SKM-1 treated with dmso at 0.1 percent for 144 hours (cell line): ENCODE data around the gene NEU3.
A peak's percentile ranks its signal among the peaks of the same experiment; 100 is the strongest.
"Not testable (repeated sequence)": the region's sequence is repeated elsewhere in the genome, so short reads cannot be mapped to it uniquely, and the experiment has no call there.

ENCODE experiments used
- DNase-seq: peaks from one replicate; lab custom pipeline; 2025; ENCODE audit not compliant: unreplicated experiment; lab: John Stamatoyannopoulos, UW

NEU3 gene, protein sequence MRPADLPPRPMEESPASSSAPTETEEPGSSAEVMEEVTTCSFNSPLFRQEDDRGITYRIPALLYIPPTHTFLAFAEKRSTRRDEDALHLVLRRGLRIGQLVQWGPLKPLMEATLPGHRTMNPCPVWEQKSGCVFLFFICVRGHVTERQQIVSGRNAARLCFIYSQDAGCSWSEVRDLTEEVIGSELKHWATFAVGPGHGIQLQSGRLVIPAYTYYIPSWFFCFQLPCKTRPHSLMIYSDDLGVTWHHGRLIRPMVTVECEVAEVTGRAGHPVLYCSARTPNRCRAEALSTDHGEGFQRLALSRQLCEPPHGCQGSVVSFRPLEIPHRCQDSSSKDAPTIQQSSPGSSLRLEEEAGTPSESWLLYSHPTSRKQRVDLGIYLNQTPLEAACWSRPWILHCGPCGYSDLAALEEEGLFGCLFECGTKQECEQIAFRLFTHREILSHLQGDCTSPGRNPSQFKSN

DNA sequence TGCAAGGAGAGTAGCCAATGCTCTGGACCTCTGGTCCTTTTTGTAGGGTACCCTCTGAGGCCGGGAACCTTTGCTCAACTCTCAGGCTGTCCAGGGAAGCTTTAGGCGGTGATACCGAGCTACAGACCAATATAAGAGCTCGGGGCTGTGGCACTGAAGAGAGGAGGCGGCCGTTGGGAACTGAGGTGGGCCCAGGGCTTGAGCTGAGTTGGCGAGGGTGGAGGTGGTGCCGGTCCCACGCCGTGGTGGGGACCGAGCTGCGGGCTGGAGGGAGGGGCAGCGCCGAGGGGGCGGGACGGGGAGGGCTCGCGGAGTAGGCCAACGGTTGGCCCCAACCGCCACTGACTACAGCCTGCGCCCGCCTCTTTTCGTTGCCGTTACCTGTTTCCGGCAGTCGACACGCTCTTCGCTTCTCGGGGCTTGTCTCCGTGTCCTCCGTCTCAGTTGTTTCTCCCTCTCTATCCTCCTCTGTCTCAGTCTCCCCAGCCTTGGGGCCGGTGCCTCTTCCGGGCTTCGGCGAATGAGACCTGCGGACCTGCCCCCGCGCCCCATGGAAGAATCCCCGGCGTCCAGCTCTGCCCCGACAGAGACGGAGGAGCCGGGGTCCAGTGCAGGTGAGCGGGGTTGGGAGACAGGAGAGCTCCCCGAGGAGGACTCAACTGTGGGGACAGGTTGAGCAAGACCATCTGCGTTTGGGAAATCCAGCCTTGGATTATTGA is at the start of gene NEU3:
TSS of gene NEU3 (plus strand) at position 393 of the 719 bp plus-strand sequence. CDS start at position 521, 128 bp downstream.
- DNase-seq: peak; percentile 80

DNA sequence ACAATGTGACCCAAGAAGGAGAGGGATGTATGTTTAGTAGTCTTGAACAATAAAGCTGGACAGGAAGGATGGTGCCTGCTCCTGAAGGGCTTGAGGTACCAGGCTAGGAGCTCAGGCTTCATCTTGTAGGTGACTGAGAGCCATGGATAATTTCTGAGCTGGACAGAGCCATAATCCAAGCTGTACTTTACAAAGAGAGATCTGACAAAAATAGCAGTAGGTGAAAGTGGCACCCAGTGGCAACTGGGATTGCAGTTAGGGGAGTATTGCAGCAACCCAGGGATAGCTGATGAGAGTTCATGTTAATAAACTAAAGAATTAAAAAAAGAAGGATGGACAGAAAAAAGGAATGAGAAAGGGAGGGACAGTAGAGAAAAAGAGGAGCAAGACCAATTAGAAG is 47.2 kb upstream of the NEU3 start:
- no peak for DNase-seq

DNA sequence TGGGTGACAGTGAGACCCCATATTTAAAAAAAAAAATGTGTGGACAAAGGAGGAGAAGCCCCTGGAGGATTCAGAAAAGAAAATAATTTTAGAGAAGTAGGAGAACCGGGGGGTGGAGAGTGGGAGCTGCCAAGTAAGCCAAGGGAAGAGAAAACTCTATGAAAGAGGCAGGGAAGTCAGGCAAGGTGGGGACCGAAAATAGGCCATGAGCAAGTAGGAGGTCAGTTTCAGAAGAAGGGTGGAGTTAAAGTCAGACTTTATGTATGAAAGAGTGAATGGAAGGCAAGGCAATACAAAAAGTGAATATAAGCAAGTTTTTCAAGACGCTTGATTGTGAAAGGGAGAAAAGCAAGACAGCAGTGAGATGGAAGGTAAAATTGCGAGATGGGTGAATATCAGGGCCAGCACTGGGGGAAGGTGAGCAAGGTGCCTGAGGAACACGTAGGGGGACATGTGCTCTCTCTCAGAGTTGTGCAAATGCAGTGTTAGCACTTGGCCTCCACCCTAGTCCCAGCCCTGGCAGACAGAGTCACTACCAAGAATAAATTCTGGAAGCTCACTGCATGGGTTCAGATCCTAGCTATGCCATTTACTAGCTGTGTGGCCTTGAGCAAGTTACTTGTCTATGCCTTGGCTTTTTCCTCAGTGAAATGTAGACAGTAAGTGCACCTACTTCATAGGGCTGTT is 46.5 kb upstream of the NEU3 start:
- DNase-seq: no peak

DNA sequence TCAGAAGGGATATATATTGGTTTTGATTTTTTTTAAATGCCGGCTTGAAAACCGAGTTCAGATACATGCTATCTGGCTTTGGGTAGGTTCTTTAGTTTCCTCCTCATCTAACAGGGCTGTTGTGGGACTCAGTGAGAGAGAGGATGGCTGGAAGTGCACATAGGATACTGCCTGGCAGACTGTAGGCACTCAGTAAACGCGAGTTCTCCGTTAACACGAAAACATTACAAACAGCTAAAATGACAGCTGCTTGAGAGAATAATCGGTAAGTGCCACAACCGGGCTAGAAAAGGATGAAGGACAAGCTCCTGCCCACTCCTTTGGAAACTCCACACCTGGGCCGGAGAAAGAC is 40.2 kb upstream of the NEU3 start:
- DNase-seq: no peak

DNA sequence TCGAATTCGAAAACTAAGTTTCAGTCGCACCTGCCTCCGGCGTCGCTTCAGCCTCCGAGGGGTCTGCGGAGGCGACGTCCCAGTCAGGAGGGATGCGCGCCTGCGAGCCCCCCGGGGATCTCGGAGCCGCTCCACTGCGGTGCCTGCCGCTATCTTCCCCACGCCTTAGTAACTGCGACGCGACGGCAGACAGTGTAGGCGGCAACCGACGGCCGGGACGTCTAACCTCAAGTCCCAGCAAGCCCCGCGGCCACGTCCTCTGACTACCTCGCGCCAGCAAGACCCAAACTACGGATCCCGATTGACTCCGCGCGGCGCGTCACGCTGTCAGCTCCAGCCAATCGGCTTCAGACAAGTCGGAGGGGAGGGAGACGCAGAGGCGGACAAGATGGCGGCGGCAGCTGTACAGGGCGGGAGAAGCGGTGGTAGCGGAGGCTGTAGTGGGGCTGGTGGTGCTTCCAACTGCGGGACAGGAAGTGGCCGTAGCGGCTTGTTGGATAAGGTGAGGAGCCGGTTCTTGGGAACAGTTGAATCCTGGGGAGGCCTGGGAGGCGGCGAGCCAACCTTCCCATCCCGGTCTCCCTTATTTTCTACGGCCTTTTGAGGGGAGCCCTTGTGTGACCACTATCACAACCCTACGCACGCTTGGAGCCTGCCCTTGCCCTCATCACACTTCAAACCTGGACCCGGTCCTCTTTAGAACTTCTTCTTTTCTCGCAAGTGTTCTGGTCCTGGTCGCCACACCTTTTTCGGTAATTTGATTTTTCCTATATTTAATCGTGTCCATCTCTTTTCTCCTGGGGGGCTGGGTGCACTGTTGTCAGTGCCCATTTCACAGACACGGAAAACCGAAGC is 39.6 kb upstream of the NEU3 start, which contains the start of the genes SPCS2 and XRRA1:
TSS of gene SPCS2 (plus strand) at position 369 of the 855 bp plus-strand sequence. CDS start at position 389, 20 bp downstream.
TSS of gene XRRA1 (minus strand) at position 194 of the 855 bp plus-strand sequence. CDS start 8,213 bp downstream, outside the sequence.
- peak; percentile 97 for DNase-seq

DNA sequence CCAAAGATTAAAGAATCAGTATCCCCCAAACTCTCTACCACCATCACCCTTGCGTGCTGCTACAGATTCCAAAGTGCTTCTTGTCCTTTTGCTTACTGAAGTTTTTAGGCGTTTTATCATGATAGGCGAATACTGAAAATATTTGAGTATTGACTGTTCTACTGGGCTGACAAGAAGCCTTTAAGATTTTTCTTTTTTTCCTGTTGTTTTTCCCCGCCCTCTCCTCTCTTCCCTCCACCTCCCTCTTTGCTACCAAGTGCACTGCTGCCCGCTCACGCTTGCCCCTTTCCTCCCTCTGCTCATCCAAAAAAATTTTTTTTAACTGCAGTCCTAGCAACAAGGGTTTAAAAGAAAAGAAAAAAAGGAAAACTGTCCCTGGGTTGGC is 39.0 kb upstream of the NEU3 start:
- no peak for DNase-seq

DNA sequence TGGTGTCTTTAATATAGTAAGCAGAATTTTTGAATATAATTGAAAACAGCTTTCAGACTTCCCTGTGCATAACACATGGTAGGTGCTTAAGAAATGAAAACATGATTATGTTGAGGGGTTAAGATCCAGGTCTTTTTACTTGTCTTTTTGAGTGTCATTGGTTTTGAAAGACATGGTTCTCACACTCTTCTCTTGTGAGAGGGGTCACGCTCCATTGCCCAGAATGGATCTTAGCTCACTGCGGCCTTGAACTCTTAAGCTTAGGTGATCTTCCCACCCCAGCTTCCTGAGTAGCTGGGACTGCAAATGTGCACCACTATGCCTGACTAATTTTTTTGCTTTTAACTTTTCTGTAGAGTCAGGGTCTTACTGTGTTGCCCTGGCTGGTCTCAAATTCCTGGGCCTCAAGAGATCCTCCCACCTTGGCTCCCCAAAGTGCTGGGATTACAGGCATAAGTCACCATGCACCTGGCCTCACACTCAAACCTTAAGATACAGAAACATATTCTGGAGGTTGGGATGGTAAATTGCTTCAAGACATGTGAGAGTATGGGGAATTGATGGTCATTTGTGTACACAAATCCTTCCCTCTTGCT is 38.3 kb upstream of the NEU3 start:
- DNase-seq: no peak

DNA sequence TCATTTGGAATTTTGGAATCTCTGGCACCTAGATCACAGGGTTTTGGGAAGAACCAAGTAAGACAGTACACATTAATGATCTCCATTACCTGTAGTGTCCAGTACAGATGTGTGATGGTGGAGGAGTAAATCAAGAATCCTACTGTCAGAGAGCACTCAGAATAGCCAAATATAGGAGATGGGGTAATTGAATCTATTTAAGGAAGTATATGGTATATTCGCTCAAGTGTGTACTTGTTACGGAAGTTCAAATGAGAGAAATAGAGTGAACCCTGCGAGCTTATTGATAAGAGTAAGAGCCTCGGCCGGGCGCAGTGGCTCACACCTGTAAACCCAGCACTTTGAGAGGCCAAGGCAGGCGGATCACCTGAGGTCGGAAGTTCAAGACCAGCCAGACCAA is 37.5 kb upstream of the NEU3 start:
- no peak for DNase-seq

DNA sequence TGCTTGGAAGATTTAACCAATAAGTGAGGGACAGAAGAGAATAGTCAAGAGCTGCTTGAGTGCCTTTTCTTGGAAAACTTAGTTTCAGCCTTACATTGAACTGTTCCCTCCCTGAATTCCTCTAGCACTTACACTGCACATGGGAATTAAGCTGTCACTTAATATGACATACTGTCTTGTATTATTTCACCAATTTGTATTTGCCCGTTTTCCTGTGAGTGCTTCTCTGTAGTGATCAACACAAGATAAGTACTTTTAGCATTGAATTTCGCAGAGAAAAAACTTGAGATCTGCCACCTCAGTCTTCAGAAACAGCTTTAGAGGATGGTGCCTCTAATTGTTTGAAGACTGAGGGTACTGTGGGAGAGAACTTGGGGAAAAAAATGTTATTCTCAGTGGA is 36.0 kb upstream of the NEU3 start:
- no peak for DNase-seq

DNA sequence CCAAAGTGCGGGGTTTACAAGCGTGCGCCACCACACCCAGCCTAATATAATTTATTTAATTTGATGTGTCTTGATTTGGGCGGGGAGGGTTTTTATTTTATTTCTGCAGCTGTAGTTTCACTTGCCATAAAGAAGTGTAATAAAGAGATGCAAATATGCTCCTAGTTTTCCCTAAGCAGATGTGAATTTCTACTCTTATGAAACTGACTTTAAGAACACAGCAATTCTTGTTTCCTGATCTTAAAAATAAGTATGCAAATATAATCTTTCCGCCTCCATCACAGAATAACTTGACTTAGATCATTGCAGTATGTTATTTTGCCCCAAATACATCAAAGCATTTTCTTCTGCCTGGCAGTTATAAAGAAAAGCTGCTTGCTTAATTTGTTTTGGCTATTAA is 35.3 kb upstream of the NEU3 start:
- DNase-seq: no peak

DNA sequence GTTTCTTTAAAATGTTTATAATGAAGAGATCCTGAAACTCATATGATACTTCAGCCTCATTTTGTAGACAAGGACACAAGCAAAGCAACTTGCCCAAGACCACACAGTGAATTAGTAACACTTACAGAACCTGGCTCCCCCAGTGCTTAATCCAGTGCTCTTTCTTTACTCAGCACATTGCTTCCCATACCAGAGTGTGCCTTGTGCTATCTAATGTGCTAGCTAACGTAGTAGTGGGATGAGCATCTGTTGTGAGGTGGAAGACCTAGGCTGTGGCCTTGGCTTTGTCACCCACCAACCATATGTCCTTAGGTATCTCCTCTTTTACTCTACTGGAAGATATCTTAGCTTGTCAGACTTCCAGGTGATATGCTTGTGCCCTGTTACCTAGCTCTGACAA is 34.5 kb upstream of the NEU3 start:
- DNase-seq: no peak

DNA sequence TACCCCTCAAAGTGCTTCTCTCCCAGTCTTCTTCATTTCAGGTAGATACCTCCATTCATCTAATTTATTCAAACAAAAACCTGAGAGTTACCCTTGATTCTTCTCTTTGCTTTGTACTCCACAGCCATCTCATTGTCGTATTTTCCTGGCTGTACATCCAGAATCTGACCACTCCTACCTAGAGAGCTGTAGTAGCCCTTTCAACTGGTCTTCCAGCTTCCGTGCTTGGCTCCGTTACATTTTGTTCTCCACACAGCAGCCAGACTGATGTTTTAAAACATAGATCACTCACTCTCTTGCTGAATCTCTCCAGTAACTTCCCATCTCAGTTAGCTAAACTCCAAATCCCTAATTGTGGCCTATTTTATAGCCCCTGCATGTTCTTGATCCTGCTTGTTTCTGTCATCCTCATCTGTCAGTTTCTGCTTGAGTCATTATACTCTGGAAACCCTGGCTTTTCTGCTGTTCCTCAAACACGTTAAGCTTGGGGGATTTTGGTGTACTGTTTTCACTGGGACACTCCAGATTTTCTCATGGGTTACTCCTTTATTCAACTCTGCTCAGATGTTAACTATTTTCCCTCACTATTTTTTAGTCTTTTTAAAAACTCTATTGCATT is 32.2 kb upstream of the NEU3 start:
- DNase-seq: no peak

DNA sequence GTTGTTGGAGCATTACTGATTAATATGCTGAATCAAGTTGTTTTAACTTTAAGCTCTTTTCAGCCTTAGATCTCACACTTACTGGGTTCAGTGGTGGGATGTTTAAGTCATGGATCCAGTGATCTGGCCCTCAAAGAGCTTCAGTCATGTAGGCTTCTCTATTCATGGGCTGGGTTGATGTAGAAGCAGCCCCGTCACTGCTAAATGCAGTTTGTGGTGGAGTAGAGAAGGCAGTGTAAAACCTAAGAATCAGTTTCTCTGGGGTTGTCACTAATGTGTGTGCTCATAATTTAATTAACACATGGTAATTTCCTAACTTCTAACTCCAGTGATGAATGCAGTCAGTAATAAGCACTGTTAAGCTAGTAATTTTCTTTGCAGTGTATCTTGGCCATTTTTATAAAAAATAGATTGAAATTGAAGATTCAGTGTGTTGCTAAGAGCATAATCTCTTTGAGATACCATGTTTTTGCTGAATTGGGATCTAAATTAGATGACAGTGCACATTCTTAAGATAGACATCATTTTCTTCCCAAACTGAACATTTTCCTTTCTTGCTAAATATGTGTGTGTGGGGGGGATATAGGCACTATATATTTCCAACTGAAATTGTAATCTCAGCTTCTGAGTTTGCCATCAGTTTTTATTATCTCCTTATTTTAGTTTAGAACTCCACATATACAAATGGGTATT is 30.6 kb upstream of the NEU3 start:
- DNase-seq: no peak

DNA sequence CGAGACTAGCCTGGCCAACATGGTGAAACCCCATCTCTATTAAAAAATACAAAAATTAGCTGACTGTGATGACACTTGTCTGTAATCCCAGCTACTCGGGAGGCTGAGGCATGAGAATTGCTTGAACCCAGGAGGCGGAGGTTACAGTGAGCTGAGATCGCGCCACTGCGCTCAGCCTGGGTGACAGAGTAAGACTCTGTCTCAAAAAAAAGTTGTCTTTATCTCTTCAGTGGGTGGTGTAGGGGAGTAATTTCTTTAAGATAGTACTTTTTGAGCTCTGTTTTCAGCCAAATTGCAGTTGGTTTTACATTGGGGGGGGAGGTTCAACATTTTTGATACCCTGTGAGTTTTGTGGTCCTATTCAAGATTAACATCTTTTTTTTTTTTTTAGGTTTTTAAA is 28.6 kb upstream of the NEU3 start:
- not testable (repeated sequence) for DNase-seq

DNA sequence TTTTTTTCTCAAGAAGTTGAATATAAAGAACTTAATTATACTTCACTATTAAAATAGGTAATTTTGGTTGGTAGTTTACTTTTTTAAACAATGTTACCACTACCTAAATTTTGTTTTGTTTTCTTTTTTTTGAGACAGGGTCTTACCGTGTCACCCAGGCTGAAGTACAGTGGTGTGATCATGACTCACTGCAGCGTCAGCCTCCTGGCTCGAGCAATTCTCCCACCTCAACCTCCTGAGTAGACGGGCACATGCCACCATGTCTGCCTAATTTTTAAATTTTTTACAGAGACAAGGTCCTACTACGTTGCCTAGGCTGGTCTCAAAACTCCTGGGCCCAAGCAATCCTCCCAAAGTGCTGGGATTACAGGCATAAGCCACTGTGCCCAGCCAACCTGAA is 22.1 kb upstream of the NEU3 start:
- DNase-seq: no peak

DNA sequence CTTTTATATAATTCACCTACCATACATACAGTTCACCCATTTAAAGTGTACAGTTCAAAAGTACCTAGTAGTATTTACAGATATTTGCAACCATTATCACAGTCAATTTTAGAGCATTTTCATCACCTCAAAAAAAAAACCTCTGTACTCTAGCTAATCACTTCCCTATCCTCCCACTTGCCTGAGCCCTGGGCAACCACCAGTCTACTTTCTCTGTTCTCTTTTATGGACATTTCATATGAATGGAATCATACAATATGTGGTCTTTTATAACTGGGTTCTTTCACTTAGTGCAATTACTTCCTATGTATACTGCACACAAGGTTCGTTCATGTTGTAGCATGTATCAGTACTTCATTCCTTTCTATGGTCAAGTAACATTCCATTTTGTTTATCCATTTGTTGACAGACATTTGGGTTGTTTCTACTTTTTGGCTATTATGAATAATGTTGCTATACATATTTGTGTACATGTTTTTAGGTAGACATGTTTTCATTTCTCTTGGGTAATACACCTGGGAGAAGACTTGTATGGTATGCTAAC is 17.8 kb upstream of the NEU3 start:
- no peak for DNase-seq

DNA sequence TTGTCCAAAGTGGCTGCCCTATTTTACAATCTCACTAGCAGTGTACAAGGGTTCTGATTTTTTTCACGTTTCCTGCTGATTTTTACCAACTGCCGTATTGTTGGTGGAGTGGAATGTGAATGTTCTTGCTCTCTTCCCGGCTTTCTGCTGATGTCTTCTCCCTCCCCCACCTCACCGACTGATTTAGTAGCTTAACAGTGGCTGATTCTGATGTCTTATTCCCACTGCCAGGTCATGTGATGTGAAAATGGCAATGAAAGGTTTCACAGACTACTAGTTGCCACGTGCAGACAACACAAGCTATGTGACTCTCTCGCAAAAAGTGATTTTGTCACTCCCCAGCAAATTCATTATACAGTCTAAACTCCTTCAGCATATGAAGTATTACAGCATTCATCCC is 17.3 kb upstream of the NEU3 start:
- no peak for DNase-seq

DNA sequence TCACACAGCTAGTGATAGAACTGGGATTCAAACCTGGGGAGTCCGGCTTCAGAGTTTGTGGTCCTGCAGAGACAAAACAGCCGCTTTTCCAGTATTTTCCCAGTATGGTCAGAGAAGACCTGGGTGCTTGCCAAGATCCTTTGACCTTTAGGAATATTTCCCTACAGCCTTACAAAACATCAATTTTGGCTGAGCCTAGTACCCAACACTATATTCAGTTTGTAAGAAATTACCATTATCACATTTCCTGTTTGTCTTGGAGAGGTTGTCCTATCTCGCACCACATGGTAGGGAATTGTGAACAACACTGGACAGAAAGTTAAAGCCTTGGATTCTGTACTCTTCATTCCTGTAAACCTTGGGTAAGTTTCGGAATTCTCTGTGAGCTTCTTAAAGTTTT is 10.7 kb upstream of the NEU3 start:
- no peak for DNase-seq

DNA sequence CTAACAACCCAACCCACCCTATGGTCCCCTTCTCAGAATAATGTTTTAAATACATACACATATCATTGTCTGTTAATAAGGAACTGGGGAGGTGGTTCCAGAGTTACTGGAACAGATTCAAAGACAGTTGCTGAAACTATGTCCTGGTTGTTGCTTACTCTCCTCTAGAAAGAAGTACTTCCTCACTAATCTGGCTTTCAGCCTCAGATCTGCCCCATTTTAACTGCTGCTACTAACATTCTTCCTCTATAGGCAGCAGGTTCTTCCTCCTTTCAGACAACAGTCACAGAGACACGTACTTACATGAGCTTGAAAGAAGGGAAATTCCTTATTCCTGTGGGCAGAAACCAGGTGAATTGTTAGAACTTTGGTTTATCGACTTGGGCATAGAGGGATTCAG is 8.1 kb upstream of the NEU3 start:
- peak; percentile 60 for DNase-seq
